Right lobe of liver (tissue), 4 donors: ENCODE results near the gene KRTAP12-2.

Experiments used
- POLR2A ChIP-seq: fragments of 450-650 bp; IDR thresholded peaks from one replicate; pipeline ENCODE4 v1.6.1; 2017; ENCODE audit warnings: antibody characterized with exemption, mild to moderate bottlenecking
- TF ChIP-seq, protein P1 (sequence below), 4 donors: fragments of 200-600 bp in 3 of 4; fragments of 450-650 bp in 1 of 4; IDR thresholded peaks; one replicate each; pipeline versions ENCODE4 v1.5.1 to v1.8.0; 2016 to 2022; ENCODE audit warnings: antibody characterized with exemption in 4 of 4, mild to moderate bottlenecking in 2 of 4
- donor health status: DM: no; HTN: no; CAD: no.
- donor health status: DM: no; HTN: no; CAD: no.
- donor health status: DM: no; HTN: yes; CAD: no.

DNA sequence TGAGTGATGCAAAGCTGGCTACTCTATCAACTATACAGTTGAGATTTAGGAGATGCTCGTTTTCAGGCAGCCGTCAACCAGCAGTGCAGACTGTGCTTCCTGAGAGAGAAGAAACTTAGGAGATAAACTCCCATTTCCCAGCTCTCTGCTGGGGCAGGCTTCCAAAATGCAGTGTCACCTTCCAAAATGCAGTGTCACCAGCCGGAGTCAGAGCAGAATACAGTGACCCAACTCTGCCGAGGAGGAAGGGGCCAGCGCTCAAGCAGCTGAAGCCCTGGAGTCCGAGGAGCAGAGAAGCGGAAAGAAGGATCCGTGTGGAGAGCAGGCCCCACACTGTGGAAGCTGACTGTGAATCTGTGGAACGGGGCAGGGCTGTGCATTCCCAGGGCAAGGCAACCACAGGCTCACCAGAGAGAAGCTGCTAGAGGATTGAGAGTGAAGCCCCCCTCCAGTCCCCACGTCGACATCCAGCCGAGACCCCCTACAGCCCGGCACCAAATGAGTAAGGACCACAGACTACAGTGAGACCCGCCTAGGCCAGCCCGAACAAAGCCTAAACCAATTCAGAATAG is 15.9 kb upstream of the KRTAP12-2 start:
- TF ChIP-seq, protein P1, sequence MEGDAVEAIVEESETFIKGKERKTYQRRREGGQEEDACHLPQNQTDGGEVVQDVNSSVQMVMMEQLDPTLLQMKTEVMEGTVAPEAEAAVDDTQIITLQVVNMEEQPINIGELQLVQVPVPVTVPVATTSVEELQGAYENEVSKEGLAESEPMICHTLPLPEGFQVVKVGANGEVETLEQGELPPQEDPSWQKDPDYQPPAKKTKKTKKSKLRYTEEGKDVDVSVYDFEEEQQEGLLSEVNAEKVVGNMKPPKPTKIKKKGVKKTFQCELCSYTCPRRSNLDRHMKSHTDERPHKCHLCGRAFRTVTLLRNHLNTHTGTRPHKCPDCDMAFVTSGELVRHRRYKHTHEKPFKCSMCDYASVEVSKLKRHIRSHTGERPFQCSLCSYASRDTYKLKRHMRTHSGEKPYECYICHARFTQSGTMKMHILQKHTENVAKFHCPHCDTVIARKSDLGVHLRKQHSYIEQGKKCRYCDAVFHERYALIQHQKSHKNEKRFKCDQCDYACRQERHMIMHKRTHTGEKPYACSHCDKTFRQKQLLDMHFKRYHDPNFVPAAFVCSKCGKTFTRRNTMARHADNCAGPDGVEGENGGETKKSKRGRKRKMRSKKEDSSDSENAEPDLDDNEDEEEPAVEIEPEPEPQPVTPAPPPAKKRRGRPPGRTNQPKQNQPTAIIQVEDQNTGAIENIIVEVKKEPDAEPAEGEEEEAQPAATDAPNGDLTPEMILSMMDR (IDR thresholded peaks at IDR 0.05) = no peak
- no peak for TF ChIP-seq POLR2A
